GM12801 (cell line): ENCODE measurements around the gene BRINP2.

Experiments
- TF ChIP-seq, protein P1 (sequence below): IDR thresholded peaks from one replicate; pipeline ENCODE4 v1.5.1; 2011; ENCODE audit warnings: control low read depth; ENCODE audit not compliant: insufficient read length; ENCODE audit errors: extremely low read depth

Gene BRINP2

DNA sequence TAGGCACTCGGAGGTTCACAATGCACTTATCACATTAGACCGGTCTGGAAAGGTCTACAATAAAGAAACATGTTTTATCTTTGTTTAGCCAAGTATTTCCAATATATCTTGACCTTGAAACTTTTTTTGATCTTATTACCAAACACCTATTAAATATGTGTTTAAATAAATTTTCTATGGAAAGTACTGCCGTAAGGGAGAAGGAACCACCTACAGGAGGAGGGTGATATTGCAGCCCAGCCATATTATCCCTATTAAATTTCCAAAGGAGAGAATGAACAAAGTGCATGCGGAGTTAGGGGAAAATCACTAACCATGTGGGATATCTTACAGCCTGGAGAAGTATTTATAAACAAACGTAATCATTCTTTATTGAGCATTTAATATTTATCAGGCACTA lies 14.5 kb downstream of the BRINP2 start:
- TF ChIP-seq, protein P1, sequence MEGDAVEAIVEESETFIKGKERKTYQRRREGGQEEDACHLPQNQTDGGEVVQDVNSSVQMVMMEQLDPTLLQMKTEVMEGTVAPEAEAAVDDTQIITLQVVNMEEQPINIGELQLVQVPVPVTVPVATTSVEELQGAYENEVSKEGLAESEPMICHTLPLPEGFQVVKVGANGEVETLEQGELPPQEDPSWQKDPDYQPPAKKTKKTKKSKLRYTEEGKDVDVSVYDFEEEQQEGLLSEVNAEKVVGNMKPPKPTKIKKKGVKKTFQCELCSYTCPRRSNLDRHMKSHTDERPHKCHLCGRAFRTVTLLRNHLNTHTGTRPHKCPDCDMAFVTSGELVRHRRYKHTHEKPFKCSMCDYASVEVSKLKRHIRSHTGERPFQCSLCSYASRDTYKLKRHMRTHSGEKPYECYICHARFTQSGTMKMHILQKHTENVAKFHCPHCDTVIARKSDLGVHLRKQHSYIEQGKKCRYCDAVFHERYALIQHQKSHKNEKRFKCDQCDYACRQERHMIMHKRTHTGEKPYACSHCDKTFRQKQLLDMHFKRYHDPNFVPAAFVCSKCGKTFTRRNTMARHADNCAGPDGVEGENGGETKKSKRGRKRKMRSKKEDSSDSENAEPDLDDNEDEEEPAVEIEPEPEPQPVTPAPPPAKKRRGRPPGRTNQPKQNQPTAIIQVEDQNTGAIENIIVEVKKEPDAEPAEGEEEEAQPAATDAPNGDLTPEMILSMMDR: no peak

DNA sequence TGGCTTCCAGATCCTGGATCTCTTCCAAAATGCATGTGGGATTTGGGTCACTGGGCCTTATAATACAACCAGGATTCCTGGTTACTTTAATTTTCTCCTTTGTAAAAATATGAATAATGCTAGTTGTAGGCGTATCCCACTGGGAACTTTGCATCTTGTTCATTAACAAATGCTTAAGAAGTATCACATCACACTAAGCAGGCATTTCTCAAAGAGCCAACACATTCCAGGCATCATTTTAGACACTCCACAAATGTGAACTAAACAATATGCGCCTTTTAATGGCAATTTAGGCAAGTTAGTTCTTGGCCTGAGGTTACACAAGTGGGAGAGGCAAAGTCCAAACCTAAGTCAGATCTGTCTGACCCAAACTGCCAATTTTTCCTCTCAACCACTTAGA lies 15.9 kb downstream of the BRINP2 start:
- TF ChIP-seq, protein P1: no peak

DNA sequence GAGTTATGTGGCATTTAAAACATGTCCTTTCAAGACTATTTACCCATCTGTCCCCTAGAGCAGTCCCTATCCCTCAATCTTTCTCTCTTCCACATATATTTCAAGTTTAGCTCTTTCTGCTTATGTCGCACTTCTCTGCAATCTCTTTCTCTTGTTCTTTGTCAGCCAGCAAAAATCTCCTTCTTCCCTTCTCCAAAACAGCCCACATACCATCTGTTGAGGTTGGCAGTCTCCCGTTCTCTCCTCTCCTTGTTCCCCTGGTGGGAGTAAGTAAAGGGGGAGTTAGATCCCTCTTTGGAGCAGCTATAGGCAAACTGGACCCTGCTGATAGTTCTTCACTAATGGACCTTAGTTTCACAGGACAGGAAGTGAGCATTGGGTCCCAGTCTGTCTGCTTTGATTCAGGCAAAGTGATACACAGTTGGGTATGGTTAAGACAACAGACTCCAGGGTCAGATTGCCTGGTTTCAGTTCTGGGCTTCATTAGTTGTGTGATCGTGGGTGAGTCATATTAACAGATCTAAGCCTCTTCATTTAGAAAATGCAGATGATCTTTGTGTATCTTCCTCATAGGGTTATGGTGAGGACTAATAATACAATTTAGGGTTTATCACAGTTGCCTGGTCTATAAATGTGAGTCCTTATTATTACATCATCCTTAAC lies 19.7 kb downstream of the BRINP2 start:
- TF ChIP-seq, protein P1: no peak

DNA sequence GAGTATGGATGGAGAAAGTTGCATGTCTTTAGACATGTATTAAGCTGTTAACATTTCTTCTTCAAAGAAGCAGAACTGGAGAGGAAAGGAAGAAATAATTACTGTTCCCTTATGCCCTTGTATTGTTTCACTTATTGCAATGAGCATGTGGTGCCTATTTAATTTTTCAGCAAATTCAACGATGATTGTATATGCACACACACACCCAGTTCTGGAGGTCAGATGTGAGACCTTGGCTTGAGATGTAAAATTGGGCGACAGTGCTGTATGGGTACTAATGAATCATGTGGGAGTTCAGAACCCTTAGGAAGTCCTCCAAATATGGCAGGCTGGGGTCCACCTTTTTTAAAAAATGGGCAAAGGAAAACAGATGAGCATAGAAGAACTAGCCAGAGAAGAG lies 27.5 kb downstream of the BRINP2 start:
- TF ChIP-seq, protein P1: no peak

DNA sequence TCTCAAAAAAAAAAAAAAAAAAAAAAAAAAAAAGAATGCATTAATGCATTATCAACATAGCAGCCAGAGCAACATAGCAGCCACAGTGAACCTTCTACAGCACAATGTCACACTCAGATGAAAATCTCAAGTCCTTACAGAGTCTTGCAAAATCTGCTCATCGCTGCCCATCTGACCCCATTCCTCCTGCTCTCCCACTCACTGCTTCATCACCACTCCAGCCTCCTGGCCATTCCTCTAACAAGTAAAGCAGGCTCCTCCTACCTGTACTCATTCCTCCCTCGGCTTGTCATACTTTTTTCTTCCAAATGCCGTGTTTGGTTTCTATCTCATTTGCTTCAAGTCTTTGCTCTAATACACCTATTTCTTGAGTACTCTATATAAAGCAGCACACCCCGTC lies 29.5 kb downstream of the BRINP2 start:
- TF ChIP-seq, protein P1: no peak

DNA sequence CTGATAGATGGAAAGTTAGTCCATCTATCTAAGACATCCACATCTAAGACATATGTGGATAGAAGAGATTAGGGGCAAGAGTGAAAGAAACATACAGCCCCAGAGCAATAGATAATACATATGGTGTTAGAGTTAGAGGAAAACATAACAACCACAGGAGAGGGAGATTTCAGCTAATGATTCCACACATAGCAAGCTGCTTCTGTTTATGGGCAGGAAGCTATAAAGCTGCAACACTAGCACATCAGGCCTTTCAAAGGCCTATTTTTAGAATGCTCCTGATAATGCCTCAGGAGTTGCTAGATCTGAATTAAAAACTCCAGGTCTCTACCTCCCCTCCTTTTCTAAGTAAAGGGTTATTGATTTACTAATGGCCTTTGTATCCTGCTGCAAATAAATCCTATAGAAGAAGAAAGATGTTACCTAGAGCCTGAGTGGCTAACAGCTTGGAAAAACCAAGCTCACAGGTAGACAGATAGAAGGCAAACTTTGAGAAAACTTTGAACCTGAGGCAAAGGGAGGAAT lies 36.1 kb downstream of the BRINP2 start:
- TF ChIP-seq, protein P1: no peak

DNA sequence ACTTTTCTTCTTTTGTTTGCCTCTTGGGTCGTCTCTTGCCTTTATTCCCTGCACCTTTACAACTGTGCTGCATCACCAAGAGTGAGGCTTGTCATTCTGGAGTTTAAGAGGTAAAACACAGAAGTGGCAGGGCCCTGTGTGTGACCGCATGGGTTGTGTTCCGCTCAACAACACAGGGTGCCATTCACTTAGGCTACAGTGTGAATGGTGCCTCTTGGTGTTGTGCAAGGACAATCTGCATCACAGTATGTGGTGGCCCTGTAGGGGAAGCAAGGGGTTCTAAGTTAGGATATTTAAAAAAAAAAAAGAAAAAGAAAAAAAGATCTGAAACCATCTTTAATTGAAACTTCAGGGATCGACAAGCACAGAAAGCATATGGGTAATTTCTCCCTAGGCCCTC lies 38.2 kb downstream of the BRINP2 start:
- TF ChIP-seq, protein P1: no peak

DNA sequence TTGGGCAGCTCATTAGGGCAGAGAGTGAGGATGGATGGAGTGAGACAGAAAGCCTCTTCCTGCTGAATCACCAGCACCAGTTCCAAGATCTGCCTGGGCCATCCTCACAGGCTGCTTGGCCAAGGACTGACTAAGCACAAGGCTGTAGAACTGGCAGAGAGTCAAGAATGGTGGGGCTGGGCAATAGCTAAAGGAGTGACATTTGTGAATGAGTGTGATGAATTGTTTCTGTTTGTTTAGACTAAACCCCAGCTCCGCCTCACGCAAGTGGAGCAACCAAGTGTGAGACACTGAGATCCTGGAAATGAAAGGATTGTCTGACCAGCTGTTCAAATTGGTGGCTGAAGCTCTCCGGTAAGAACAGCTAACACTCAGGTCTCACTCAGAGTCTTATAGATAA lies 38.6 kb downstream of the BRINP2 start:
- TF ChIP-seq, protein P1: no peak
